WTC11 (cell line): ENCODE results near the gene ARMC9.

Experiments used
- ATF1 ChIP-seq: sonication (generic); formaldehyde crosslinking; IDR thresholded peaks from 2 replicates; pipeline ENCODE4 v1.8.1; 2023; ENCODE audit warnings: mild to moderate bottlenecking, moderate library complexity, missing genetic modification reagents
- CREB1 ChIP-seq: sonication (generic); formaldehyde crosslinking; IDR thresholded peaks from 2 replicates; pipeline ENCODE4 v1.8.0; 2023; ENCODE audit warnings: mild to moderate bottlenecking, missing genetic modification reagents
- CTCF ChIP-seq: fragments of 200-600 bp; IDR thresholded peaks from 2 replicates; pipeline ENCODE4 v1.8.0; 2022; ENCODE audit warnings: antibody characterized with exemption
- ETV6 ChIP-seq: sonication (generic); formaldehyde crosslinking; IDR thresholded peaks from 2 replicates; pipeline ENCODE4 v1.8.1; 2022; ENCODE audit warnings: mild to moderate bottlenecking, missing genetic modification reagents
- KAT7 ChIP-seq: sonication (generic); formaldehyde crosslinking; IDR thresholded peaks from 2 replicates; pipeline ENCODE4 v1.8.1; 2023; ENCODE audit warnings: missing genetic modification reagents, mild to moderate bottlenecking, borderline replicate concordance
- MYBL2 ChIP-seq: sonication (generic); formaldehyde crosslinking; IDR thresholded peaks from 2 replicates; pipeline ENCODE4 v1.8.1; 2023; ENCODE audit warnings: mild to moderate bottlenecking, moderate library complexity, missing genetic modification reagents
- NFATC4 ChIP-seq: fragments of 250-450 bp; sonication (Bioruptor Pico); IDR thresholded peaks from 2 replicates; pipeline ENCODE4 v1.9.0; 2021; ENCODE audit warnings: mild to moderate bottlenecking
- NFYB ChIP-seq: sonication (generic); formaldehyde crosslinking; conservative IDR thresholded peaks from 2 replicates; pipeline ENCODE4 v1.8.0; 2022; ENCODE audit warnings: low read depth, missing genetic modification reagents
- SOX15 ChIP-seq: fragments of 250-450 bp; sonication (Bioruptor Pico); IDR thresholded peaks from 2 replicates; pipeline ENCODE4 v1.9.0; 2021; ENCODE audit warnings: mild to moderate bottlenecking
- TCF7 ChIP-seq: sonication (generic); formaldehyde crosslinking; IDR thresholded peaks from 2 replicates; pipeline ENCODE4 v1.8.0; 2022; ENCODE audit warnings: mild to moderate bottlenecking, low read depth, missing genetic modification reagents, moderate library complexity
- TEAD1 ChIP-seq: sonication (generic); formaldehyde crosslinking; IDR thresholded peaks from 2 replicates; pipeline ENCODE4 v1.8.0; 2022; ENCODE audit warnings: mild to moderate bottlenecking, missing genetic modification reagents
- TP53 ChIP-seq: sonication (generic); formaldehyde crosslinking; IDR thresholded peaks from 2 replicates; pipeline ENCODE4 v1.8.1; 2023; ENCODE audit warnings: mild to moderate bottlenecking, missing genetic modification reagents
- ZNF416 ChIP-seq: fragments of 250-450 bp; sonication (Bioruptor Pico); IDR thresholded peaks from 2 replicates; pipeline ENCODE4 v1.9.0; 2021; ENCODE audit warnings: mild to moderate bottlenecking, inconsistent platforms

- TF ChIP-seq CTCF: no peak
- no peak for TF ChIP-seq NFATC4
- TF ChIP-seq TP53 (CRISPR knock-in tag): no peak
- TF ChIP-seq KAT7: no peak
- TF ChIP-seq TCF7 (CRISPR knock-in tag): no peak
- TF ChIP-seq ETV6 (CRISPR knock-in tag): no peak
- TF ChIP-seq ATF1 (CRISPR knock-in tag): no peak
- TF ChIP-seq SOX15 (CRISPR knock-in tag): no peak
- TF ChIP-seq NFYB: no peak
- no peak for TF ChIP-seq CREB1
- no peak for TF ChIP-seq MYBL2 (CRISPR knock-in tag)
- no peak for TF ChIP-seq ZNF416 (CRISPR knock-in tag)
- TF ChIP-seq TEAD1: no peak
These were observed 211.3 kb downstream of the ARMC9 start for GRCh38 chr2:231409776-231410175.
